WERI-Rb-1 (cell line): Measurements from ENCODE around the gene UCMA.

ENCODE experiments used
- DNase-seq: peaks from one replicate; pipeline ENCODE4 v3.0.0-alpha.2; 2020
- H3K27ac ChIP-seq: fragments of 250-450 bp; sonication (Bioruptor Pico); 2 replicates; pipeline ENCODE4 v1.5.1; 2020; ENCODE audit warnings: mild to moderate bottlenecking, moderate library complexity
- H3K27me3 ChIP-seq: fragments of 250-450 bp; sonication (Bioruptor Pico); 2 replicates; pipeline ENCODE4 v1.5.1; 2021; ENCODE audit warnings: mild to moderate bottlenecking, low read depth, moderate library complexity; ENCODE audit not compliant: insufficient read depth, severe bottlenecking
- H3K36me3 ChIP-seq: fragments of 250-450 bp; sonication (Bioruptor Pico); 2 replicates; pipeline ENCODE4 v1.5.1; 2020; ENCODE audit warnings: mild to moderate bottlenecking, moderate library complexity
- H3K4me3 ChIP-seq: 2 replicates; pipeline ENCODE4 v1.5.1; 2011; ENCODE audit warnings: low read depth, mild to moderate bottlenecking, control low read depth, low read length
- H3K9me3 ChIP-seq: fragments of 250-450 bp; sonication (Bioruptor Pico); 2 replicates; pipeline ENCODE4 v1.5.1; 2021; ENCODE audit warnings: mild to moderate bottlenecking, moderate library complexity; ENCODE audit not compliant: severe bottlenecking
- TF ChIP-seq, protein P1 (sequence below): IDR thresholded peaks from 2 replicates; pipeline ENCODE4 v1.5.1; 2011; ENCODE audit warnings: low read depth, mild to moderate bottlenecking, control low read depth, inconsistent platforms, low read length

Gene UCMA

GRCh38 chr10:13191362-13191761 lies 42.8 kb downstream of the UCMA start:
- Histone ChIP-seq H3K27me3 (no peaks in the 10 kb centered on the region), H3K36me3 (peaks cover 27% of the 10 kb centered on the region), H3K4me3 (no peak overlapping the region), H3K9me3 (no peaks in the 10 kb centered on the region), H3K27ac (no peak overlapping the region)
- TF ChIP-seq, protein P1, sequence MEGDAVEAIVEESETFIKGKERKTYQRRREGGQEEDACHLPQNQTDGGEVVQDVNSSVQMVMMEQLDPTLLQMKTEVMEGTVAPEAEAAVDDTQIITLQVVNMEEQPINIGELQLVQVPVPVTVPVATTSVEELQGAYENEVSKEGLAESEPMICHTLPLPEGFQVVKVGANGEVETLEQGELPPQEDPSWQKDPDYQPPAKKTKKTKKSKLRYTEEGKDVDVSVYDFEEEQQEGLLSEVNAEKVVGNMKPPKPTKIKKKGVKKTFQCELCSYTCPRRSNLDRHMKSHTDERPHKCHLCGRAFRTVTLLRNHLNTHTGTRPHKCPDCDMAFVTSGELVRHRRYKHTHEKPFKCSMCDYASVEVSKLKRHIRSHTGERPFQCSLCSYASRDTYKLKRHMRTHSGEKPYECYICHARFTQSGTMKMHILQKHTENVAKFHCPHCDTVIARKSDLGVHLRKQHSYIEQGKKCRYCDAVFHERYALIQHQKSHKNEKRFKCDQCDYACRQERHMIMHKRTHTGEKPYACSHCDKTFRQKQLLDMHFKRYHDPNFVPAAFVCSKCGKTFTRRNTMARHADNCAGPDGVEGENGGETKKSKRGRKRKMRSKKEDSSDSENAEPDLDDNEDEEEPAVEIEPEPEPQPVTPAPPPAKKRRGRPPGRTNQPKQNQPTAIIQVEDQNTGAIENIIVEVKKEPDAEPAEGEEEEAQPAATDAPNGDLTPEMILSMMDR, result no peak
- no peak for DNase-seq

DNA sequence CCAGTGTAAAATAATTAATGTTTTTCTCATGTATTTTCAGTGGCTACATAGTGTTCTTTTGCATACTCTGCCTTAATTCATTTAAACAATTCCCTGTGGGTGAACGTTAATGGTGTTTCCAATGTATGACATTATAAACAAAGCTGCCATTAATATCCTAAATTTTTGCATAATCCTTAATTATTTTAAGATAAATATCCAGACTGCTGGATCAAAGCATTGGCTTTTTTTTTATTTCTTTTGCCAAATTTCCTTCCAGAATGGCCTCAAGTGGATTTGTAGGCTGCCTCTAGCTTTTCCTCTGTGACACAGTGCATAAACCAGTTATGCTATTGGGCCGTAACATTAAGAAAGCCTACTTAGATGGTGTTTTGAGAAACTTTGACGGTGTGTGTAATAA lies 43.4 kb downstream of the UCMA start:
- H3K4me3 ChIP-seq, result no peak overlapping the region
- no peak for DNase-seq
- no peaks in the 10 kb centered on the region for H3K9me3 ChIP-seq
- H3K36me3 ChIP-seq, result peaks cover 28% of the 10 kb centered on the region
- TF ChIP-seq, protein P1, result no peak
- H3K27me3 ChIP-seq, result no peaks in the 10 kb centered on the region
- no peak overlapping the region for H3K27ac ChIP-seq

DNA sequence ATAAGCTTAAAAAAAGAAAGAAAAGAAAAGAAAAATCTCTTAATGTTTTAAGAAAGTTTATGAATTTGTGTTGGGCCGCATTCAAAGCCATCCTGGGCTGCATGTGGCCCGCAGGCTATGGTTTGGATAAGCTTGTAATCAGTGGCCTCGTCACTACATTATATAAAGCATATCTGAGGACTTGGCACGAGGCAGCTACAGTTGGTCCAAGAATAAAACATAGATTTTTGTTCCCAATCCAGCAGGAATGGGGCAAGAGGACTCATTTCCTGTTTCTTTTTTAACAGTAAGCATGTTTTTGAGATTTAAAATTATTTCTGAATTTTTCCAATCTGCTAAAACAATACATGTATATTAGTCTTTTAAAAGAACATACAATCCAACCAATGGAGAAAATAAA lies 44.2 kb downstream of the UCMA start:
- no peaks in the 10 kb centered on the region for H3K27me3 ChIP-seq
- DNase-seq, result no peak
- no peak overlapping the region for H3K27ac ChIP-seq
- no peak overlapping the region for H3K4me3 ChIP-seq
- H3K9me3 ChIP-seq, result no peaks in the 10 kb centered on the region
- H3K36me3 ChIP-seq, result peaks cover 31% of the 10 kb centered on the region
- TF ChIP-seq, protein P1, result no peak

DNA sequence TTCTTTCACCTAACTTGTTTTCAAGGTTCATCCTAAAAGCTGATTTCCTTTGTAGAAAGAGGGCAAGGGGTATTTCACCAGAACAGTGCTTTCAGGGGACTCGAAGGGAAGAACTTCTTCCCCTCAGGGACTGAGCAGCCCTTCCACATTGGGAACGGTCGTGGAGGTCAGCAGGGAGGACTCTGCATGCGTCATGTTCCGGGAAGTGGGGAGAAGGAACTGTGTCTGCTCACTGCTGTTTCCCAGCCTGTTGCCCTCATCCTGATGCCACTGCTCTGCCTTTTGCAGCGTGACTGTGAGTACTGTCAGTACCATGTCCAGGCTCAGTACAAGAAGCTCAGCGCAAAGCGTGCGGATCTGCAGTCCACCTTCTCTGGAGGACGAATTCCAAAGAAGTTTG lies 45.6 kb downstream of the UCMA start:
- TF ChIP-seq, protein P1, result no peak
- peaks cover 37% of the 10 kb centered on the region for H3K36me3 ChIP-seq

GRCh38 chr10:13187135-13187534 lies 47.0 kb downstream of the UCMA start:
- Histone ChIP-seq H3K9me3 (no peaks in the 10 kb centered on the region), H3K4me3 (no peak overlapping the region), H3K36me3 (peaks cover 41% of the 10 kb centered on the region), H3K27ac (no peak overlapping the region), H3K27me3 (no peaks in the 10 kb centered on the region)
- DNase-seq, result no peak
- TF ChIP-seq, protein P1, result no peak

More for the DNA sequence above, 45.6 kb downstream of the UCMA start:
- Histone ChIP-seq H3K27ac (no peak overlapping the region), H3K9me3 (no peaks in the 10 kb centered on the region), H3K27me3 (no peaks in the 10 kb centered on the region), H3K4me3 (no peak overlapping the region)
- DNase-seq, result no peak

- no peak for DNase-seq
- Histone ChIP-seq H3K36me3 (peaks cover 52% of the 10 kb centered on the region), H3K27ac (no peak overlapping the region), H3K4me3 (no peak overlapping the region), H3K9me3 (no peaks in the 10 kb centered on the region), H3K27me3 (no peaks in the 10 kb centered on the region)
- TF ChIP-seq, protein P1, result no peak
Measured at GRCh38 chr10:13184730-13185514, 49.3 kb downstream of the UCMA start.
